ENCODE data around the gene RNFT2.

RNFT2 gene

DNA sequence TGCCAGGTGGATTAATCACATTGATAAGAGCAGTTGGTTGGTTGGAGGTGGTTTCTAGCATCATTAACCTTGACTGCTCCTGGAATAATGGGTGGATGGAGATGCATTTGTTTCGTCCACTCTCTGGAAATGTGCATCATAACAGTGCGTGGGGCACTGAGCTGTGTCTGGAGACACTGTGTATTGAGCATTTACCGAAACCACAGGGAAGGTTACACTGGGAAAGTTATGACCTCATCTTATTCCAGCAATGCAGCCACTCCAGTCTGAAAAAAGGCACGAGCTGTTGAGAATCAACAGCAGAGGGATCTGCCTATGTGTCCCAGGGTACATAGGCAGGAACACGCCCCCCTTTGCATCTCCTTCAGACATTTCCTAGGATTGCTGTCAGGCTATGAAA lies 27.2 kb downstream of the RNFT2 start:
- no peak for DNase-seq (ENCODE audit: low spot score)
- TF ChIP-seq, protein P1, sequence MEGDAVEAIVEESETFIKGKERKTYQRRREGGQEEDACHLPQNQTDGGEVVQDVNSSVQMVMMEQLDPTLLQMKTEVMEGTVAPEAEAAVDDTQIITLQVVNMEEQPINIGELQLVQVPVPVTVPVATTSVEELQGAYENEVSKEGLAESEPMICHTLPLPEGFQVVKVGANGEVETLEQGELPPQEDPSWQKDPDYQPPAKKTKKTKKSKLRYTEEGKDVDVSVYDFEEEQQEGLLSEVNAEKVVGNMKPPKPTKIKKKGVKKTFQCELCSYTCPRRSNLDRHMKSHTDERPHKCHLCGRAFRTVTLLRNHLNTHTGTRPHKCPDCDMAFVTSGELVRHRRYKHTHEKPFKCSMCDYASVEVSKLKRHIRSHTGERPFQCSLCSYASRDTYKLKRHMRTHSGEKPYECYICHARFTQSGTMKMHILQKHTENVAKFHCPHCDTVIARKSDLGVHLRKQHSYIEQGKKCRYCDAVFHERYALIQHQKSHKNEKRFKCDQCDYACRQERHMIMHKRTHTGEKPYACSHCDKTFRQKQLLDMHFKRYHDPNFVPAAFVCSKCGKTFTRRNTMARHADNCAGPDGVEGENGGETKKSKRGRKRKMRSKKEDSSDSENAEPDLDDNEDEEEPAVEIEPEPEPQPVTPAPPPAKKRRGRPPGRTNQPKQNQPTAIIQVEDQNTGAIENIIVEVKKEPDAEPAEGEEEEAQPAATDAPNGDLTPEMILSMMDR (IDR thresholded peaks at IDR 0.05; ENCODE audit: extremely low read depth, missing control alignments) = no peak

DNA sequence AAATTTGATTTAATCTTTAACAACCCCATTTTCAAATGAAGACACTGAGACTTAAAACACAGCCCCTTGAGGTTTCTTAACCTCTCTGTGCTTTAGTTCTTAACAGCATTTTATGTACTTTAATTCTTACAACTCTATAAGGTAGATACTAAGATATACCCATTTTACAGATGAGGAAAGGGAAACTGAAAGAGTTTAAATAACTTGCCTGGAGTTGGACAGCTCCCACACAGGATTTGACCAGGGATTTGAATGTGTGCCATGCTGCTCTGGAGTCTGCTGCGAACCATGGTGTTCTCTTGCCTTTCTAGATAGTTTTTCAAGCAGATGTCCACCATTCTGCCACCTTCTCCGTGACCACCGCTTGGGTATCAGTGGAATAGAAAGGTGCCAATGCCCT lies 28.2 kb downstream of the RNFT2 start:
- TF ChIP-seq, protein P1 (IDR thresholded peaks at IDR 0.05; ENCODE audit: extremely low read depth, missing control alignments) = no peak
- no peak for DNase-seq (ENCODE audit: low spot score)

DNA sequence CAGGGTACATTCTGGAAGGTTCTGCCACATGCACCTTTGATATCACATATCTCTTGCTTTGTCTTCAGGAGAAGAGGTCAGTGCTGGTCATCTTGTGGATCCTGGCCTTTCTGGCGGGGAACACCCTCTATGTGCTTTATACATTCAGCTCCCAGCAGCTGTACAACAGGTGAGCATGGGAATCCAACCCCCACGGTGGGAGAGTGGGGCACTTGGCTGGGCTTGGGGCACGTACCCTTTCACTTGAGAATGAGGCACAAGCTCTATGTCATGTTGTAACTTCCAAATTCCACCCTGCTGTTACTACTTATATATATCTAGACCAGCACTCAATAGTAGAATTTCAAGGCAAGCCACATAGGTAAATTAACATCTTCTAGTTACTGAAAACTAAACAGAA lies 28.6 kb downstream of the RNFT2 start:
- no peak for DNase-seq (ENCODE audit: low spot score)
- TF ChIP-seq, protein P1 (IDR thresholded peaks at IDR 0.05; ENCODE audit: extremely low read depth, missing control alignments) = no peak

DNA sequence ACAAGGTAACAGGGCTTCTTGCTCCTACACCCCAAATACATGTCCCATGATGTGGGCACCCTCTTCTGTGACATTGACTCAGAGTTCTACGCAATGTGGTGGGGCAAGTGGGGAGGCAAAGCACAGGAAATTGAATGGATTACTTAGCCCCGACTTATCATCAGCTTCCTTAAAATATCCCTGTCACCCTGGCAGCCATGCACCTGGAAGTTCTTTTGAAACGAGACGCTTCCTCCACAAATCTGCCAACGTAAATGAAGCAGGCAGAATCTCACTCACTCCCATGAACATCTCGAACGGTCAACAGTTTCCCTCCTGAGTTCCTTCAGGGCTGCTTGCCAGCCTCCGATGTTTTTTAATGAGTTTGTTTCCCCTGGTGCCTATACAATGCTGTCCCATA lies 33.5 kb downstream of the RNFT2 start:
- TF ChIP-seq, protein P1 (IDR thresholded peaks at IDR 0.05; ENCODE audit: extremely low read depth, missing control alignments) = no peak
- DNase-seq (ENCODE audit: low spot score) = no peak

DNA sequence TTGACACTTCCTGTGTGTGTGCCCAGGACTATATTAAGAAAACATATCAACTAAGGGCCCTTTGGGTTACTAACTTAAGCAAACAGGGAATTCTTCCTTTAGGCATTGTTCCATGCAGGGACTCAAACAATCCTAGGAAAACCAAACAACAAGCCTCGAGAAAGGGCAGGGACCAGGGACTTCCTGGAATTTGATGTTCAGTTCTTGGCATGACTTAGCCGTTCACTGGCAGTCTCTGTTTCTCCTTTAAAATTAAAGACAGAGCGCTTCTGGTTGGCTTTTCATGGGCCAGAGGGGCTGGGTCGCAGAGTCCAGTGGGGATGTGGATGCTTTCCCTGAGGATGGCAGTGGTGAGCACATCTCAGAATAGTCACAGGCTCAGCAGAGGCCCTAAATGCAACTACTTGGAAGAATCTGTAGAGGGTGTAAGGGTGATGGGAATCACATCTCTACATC lies 35.2 kb downstream of the RNFT2 start:
- DNase-seq (ENCODE audit: low spot score) = no peak
- TF ChIP-seq, protein P1 (IDR thresholded peaks at IDR 0.05; ENCODE audit: extremely low read depth, missing control alignments) = no peak

DNA sequence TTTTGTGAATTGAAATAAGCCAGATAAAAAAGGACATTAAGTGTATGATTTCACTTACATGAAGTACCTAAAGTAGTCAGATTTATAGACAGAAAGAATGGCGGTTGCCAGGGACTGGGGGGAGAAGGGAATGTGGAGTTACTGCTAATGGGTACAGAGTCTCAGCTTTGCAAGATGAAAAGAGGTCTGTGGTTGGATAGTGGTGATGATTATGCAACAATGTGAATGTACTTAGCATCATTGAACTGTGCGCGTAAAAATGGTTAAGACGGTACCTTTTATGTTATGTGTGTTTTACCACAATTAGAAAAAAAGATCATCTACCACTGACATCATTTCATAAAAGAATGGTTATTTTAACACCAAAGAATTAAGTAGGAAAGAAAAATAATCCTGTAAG lies 35.9 kb downstream of the RNFT2 start:
- TF ChIP-seq, protein P1 (IDR thresholded peaks at IDR 0.05; ENCODE audit: extremely low read depth, missing control alignments) = no peak
- DNase-seq (ENCODE audit: low spot score) = no peak

DNA sequence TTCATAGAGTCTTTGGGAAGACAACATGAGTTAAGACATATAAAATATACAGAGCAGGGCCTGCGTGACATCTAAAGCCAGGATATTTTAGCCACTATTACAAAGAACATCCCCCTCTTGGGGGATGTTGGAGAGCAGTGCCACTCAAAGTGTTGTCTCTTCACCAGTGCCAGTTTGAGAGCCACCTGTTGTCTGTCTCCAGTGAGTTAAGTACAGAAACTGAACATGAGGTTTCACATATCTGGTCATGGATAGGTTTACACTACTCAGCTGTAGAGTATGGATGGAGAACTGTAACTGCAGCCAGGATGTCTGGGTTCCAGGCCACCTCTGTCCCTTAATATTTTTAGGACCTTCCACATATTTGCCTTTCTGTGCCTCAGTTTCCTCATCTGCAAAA lies 39.1 kb downstream of the RNFT2 start:
- DNase-seq (ENCODE audit: low spot score) = no peak

More for the DNA sequence above, 39.1 kb downstream of the RNFT2 start:
- TF ChIP-seq, protein P1 (IDR thresholded peaks at IDR 0.05; ENCODE audit: extremely low read depth, missing control alignments) = no peak
